GM18505 (cell line): ENCODE data around the gene MX2.

ENCODE experiments used
- ATAC-seq: cut with Tn5 transposase; IDR thresholded peaks from one replicate; pipeline ENCODE4 v1.9.1; 2021; ENCODE audit not compliant: unreplicated experiment
- POLR2A ChIP-seq: IDR thresholded peaks from 4 replicates; pipeline ENCODE4 v1.6.1; 2011; ENCODE audit warnings: borderline replicate concordance; ENCODE audit not compliant: insufficient read depth, insufficient read length; ENCODE audit errors: extremely low read depth

The MX2 gene

GRCh38 chr21:41374867-41375533, 13.2 kb downstream of the MX2 start:
- ATAC-seq, result no peak
- no peak for TF ChIP-seq POLR2A

- ATAC-seq, result no peak
- no peak for TF ChIP-seq POLR2A
These were observed 14.0 kb downstream of the MX2 start for GRCh38 chr21:41375875-41376274.

GRCh38 chr21:41377715-41378114, 15.9 kb downstream of the MX2 start:
- no peak for ATAC-seq
- no peak for TF ChIP-seq POLR2A

GRCh38 chr21:41378849-41379248, 17.0 kb downstream of the MX2 start:
- no peak for ATAC-seq
- no peak for TF ChIP-seq POLR2A

- TF ChIP-seq POLR2A, result no peak
- no peak for ATAC-seq
These were observed 18.1 kb downstream of the MX2 start for GRCh38 chr21:41379901-41380300.

- no peak for TF ChIP-seq POLR2A
- no peak for ATAC-seq
These were observed 19.9 kb downstream of the MX2 start for GRCh38 chr21:41381731-41382130.

- ATAC-seq, result no peak
- TF ChIP-seq POLR2A, result no peak
These were observed 25.4 kb downstream of the MX2 start for GRCh38 chr21:41387042-41387819.

GRCh38 chr21:41387824-41388223, 26.0 kb downstream of the MX2 start:
- ATAC-seq, result no peak
- no peak for TF ChIP-seq POLR2A

- TF ChIP-seq POLR2A, result no peak
- no peak for ATAC-seq
These were observed 26.4 kb downstream of the MX2 start for GRCh38 chr21:41388259-41388658.

- TF ChIP-seq POLR2A, result no peak
- no peak for ATAC-seq
These were observed 28.3 kb downstream of the MX2 start for GRCh38 chr21:41390043-41390639.

- no peak for ATAC-seq
- TF ChIP-seq POLR2A, result no peak
These were observed 32.1 kb downstream of the MX2 start for GRCh38 chr21:41393876-41394465.

GRCh38 chr21:41396558-41397075, 34.8 kb downstream of the MX2 start:
- no peak for ATAC-seq
- TF ChIP-seq POLR2A, result no peak

GRCh38 chr21:41397471-41397891, 35.7 kb downstream of the MX2 start:
- no peak for ATAC-seq
- no peak for TF ChIP-seq POLR2A
